ENCODE results near the gene PPP5C. TPM values are rescaled to one million over a fixed set of nuclear protein-coding genes. Genes with fewer than 3 reads are reported as not detected.

The PPP5C gene
- total and polyA plus RNA-seq, 2 of the 13 experiments (the other 11 are each of a cell fraction or from before 2014, with no cell fraction given): 41.6 to 67.9 TPM

- no peaks in the 10 kb centered on the region for H3K9me3 ChIP-seq (ENCODE audit: low read length)
- no peak for DNase-seq (ENCODE audit: low spot score)
- 98% methylated on average over 9 of the region's 9 CpGs for WGBS (ENCODE audit: low lambda C conversion rate)
- no peak for FAIRE-seq
- no peak for ATAC-seq
- H3K4me3 ChIP-seq (replicated peaks in 1 of 3; ENCODE audit: insufficient read depth in 1 of 3, low read depth in 2 of 3, low read length in 3 of 3): no peak overlapping the region
- no peaks in the 10 kb centered on the region for H4K20me1 ChIP-seq (ENCODE audit: insufficient read depth, low read length)
- H3K27me3 ChIP-seq (ENCODE audit: control insufficient read depth in 1 of 2, insufficient read depth in 2 of 2, low read length in 2 of 2): no peaks in the 10 kb centered on the region
- ChIA-PET POLR2A (no interaction called here), CTCF (ENCODE audit: low intra/inter-chr PET ratio, low total read pairs) (no interaction called here)
- H3K27ac ChIP-seq (ENCODE audit: extremely low read length, insufficient read depth, low read length): no peak overlapping the region
- H3K9ac ChIP-seq (ENCODE audit: insufficient read depth, low read depth, low read length): no peak overlapping the region
- H2AFZ ChIP-seq (ENCODE audit: low read length): no peak overlapping the region
- peaks cover 10 to 46% of the 10 kb centered on the region in 2 experiments for H3K36me3 ChIP-seq (replicated peaks in 1 of 2; ENCODE audit: control insufficient read depth in 1 of 2, insufficient read depth in 2 of 2, low read length in 2 of 2)
- no peak overlapping the region for H3K4me2 ChIP-seq (ENCODE audit: low read depth, low read length)
- peaks cover 13% of the 10 kb centered on the region for H3K4me1 ChIP-seq (ENCODE audit: insufficient read depth, low read length)
- in situ Hi-C loops (cut with HindIII; ENCODE audit: extremely low pct_ligation_motif_present, low pct_unique_long_range_greater_than_20kb): no loop called here
- no peaks in the 10 kb centered on the region for H3K79me2 ChIP-seq (ENCODE audit: insufficient read depth, low read length)
- intact Hi-C loops (cut with micrococcal nuclease; ENCODE audit: unreplicated experiment): no loop called here
- no TSS peak for BruUV-seq (replicated peaks)
- TF ChIP-seq SRSF4 (IDR thresholded peaks at IDR 0.05; ENCODE audit: low read depth, low read length, poor library complexity, severe bottlenecking) (no peak), PITX1 (CRISPR knock-in tag; IDR thresholded peaks at IDR 0.05) (no peak), ZSCAN29 (CRISPR knock-in tag; conservative IDR thresholded peaks at IDR 0.05) (no peak), CTCF (CRISPR knock-in tag; IDR thresholded peaks at IDR 0.05) (no peak), CHD4 (IDR thresholded peaks at IDR 0.05; ENCODE audit: borderline replicate concordance, low read length) (no peak), LBX2 (CRISPR knock-in tag; IDR thresholded peaks at IDR 0.05; ENCODE audit: borderline replicate concordance) (no peak), ELK4 (CRISPR knock-in tag; IDR thresholded peaks at IDR 0.05; ENCODE audit: borderline replicate concordance) (no peak), ELF1 (CRISPR knock-in tag; IDR thresholded peaks at IDR 0.05) (no peak), ZFP91 (CRISPR knock-in tag; IDR thresholded peaks at IDR 0.05; ENCODE audit: borderline replicate concordance) (no peak), ZNF660 (CRISPR knock-in tag; IDR thresholded peaks at IDR 0.05; ENCODE audit: borderline replicate concordance, low read depth) (no peak), PHF20 (CRISPR knock-in tag; IDR thresholded peaks at IDR 0.05) (no peak), GTF3A (CRISPR knock-in tag; conservative IDR thresholded peaks at IDR 0.05) (no peak), PATZ1 (CRISPR knock-in tag; IDR thresholded peaks at IDR 0.05) (no peak)
These were observed 19.9 kb downstream of the PPP5C start for GRCh38 chr19:46366620-46367292.
